Mesothelial cell of epicardium (in vitro differentiated cells): ENCODE results near the gene NELFA. TPM values are rescaled to one million over a fixed set of nuclear protein-coding genes. Genes with fewer than 3 reads are reported as not detected.

Experiments
- DNase-seq, 2 experiments: peaks; one replicate each; pipeline ENCODE4 v3.0.0; 2021; ENCODE audit warnings: low spot score in 2 of 2; ENCODE audit not compliant: unreplicated experiment in 2 of 2
- H3K27ac Mint-ChIP-seq: 2 replicates; pipeline ENCODE4 v1.8.0; 2021; ENCODE audit warnings: mixed read lengths
- H3K27me3 Mint-ChIP-seq: 2 replicates; pipeline ENCODE4 v1.8.0; 2021; ENCODE audit warnings: low read depth, mixed read lengths
- H3K36me3 Mint-ChIP-seq: 2 replicates; pipeline ENCODE4 v1.8.0; 2021; ENCODE audit warnings: mixed read lengths
- H3K4me1 Mint-ChIP-seq: 2 replicates; pipeline ENCODE4 v1.8.0; 2021; ENCODE audit warnings: mixed read lengths
- H3K4me3 Mint-ChIP-seq: 2 replicates; pipeline ENCODE4 v1.8.0; 2021; ENCODE audit warnings: mild to moderate bottlenecking, moderate library complexity, mixed read lengths
- H3K9me3 Mint-ChIP-seq: 2 replicates; pipeline ENCODE4 v1.8.0; 2021; ENCODE audit warnings: mixed read lengths
- total RNA-seq: library from RNA; stranded (reverse); gene quantifications from 3 replicates; pipeline ENCODE4 v1.2.1, GENCODE V29; 2021
- TF ChIP-seq, protein P1 (sequence below): fragments of 200-600 bp; sonication (generic); IDR thresholded peaks from one replicate; pipeline ENCODE4 v1.5.0; 2021; ENCODE audit warnings: antibody characterized with exemption; ENCODE audit not compliant: unreplicated experiment

NELFA gene
- total RNA-seq, 1 donor from 2014 or later: 55.8 TPM

DNA sequence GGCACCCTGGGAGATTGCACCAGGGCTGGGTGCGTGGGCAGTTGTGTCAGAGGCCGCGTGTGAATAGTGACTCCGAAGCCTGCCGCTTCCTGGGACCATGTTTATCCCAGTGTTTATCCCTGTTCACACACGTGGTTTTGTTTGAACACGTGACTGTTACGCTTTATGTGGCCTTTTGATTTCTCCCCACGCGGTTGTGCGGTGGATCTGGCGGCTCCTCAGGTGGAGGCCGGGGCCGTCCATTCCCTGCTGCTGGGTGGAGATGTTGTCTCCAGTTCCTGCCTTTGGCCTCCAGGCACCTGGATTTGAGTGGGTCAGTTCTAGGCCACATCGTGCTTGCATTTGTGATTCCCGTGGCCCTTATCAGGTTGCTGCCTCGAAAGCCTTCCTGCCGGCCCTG is 35.1 kb downstream of the NELFA start:
- no peak for DNase-seq
- no peaks in the 10 kb centered on the region for H3K9me3 Mint-ChIP-seq
- H3K4me3 Mint-ChIP-seq: no peak overlapping the region
- H3K27ac Mint-ChIP-seq: no peak overlapping the region
- H3K36me3 Mint-ChIP-seq: peaks cover 44% of the 10 kb centered on the region
- TF ChIP-seq, protein P1, sequence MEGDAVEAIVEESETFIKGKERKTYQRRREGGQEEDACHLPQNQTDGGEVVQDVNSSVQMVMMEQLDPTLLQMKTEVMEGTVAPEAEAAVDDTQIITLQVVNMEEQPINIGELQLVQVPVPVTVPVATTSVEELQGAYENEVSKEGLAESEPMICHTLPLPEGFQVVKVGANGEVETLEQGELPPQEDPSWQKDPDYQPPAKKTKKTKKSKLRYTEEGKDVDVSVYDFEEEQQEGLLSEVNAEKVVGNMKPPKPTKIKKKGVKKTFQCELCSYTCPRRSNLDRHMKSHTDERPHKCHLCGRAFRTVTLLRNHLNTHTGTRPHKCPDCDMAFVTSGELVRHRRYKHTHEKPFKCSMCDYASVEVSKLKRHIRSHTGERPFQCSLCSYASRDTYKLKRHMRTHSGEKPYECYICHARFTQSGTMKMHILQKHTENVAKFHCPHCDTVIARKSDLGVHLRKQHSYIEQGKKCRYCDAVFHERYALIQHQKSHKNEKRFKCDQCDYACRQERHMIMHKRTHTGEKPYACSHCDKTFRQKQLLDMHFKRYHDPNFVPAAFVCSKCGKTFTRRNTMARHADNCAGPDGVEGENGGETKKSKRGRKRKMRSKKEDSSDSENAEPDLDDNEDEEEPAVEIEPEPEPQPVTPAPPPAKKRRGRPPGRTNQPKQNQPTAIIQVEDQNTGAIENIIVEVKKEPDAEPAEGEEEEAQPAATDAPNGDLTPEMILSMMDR: no peak
- no peaks in the 10 kb centered on the region for H3K4me1 Mint-ChIP-seq
- no peaks in the 10 kb centered on the region for H3K27me3 Mint-ChIP-seq

DNA sequence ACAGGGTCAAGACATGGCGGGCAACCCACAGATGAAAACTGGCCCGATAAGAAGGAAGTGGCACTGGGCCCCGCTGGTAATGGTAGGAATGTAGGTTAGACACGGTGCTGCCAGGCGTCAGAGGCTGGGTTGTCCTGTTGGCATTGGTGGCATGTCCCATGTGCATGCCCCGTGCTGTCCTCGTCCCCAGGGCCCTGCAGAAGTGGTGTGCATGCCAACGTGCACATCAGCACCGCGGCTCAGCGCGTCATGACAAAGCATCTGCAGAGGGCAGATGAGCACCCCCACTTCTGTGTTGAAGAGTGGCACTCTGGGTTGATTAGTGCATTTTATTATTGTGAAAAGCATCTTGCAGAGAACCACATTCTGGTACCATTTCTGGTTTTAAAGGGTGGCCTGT is 35.6 kb downstream of the NELFA start:
- Mint-ChIP-seq H3K4me1 (no peaks in the 10 kb centered on the region), H3K27me3 (no peaks in the 10 kb centered on the region), H3K4me3 (no peak overlapping the region), H3K9me3 (no peaks in the 10 kb centered on the region), H3K27ac (no peak overlapping the region), H3K36me3 (peaks cover 43% of the 10 kb centered on the region)
- no peak for DNase-seq
- TF ChIP-seq, protein P1: no peak

DNA sequence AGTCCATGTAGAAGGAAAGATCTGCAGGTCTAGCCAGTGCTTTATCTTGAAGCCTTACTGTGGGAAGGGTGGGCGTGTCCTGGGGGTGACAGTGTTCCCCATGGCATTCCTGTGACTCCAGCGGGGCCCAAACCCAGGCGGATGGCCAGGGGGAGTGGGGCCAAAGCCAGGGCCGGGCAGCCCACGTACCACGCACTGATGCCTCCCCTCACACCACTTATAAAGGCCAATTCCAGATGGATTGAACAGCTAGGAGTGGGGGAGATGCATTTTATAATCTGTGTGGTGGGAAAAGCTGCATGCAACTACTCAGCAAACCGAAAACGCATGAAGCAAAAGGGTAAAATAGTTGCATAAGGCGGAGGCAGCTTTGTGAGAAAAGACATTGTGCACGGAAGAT is 36.4 kb downstream of the NELFA start:
- H3K4me1 Mint-ChIP-seq: no peaks in the 10 kb centered on the region
- no peaks in the 10 kb centered on the region for H3K27me3 Mint-ChIP-seq
- DNase-seq: no peak
- TF ChIP-seq, protein P1: no peak
- H3K36me3 Mint-ChIP-seq: peaks cover 40% of the 10 kb centered on the region
- H3K9me3 Mint-ChIP-seq: no peaks in the 10 kb centered on the region
- no peak overlapping the region for H3K4me3 Mint-ChIP-seq
- H3K27ac Mint-ChIP-seq: no peak overlapping the region

DNA sequence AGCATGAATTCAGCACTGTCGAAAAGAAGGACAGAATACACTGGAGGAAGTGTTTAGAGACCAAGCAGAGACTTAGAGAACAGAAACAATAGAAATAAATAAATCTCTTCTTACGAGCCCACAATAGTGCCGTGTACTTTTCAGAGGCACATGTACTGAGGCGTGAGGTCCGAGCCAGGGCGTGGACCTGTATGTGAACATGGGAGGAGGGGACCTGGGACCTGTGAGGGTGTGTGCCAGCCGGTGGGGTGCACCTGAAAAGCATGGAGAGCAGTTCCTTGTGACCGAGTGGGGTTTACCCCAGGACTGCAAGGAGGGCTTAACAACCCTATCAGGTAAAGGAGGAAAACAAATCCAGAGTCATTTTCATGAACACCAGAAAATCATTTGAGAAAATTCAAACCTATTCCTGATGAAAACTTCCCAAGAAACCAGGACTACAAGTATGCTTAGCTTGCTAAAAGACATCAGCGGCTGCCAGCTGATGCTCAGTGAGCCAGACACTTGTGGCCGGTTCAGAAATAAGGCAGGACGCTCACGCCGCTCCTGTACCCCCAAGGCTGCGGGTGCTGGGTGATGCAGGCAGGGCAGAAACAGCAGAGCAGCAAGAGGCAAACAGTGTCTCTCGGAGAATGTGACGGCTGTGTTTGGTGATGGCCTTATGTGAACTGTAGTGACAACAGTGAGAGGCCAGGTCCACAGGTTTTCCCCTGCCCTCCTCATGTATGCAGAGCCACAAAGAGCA is 37.1 kb downstream of the NELFA start:
- H3K4me3 Mint-ChIP-seq: no peak overlapping the region
- peaks cover 38% of the 10 kb centered on the region for H3K36me3 Mint-ChIP-seq
- TF ChIP-seq, protein P1: no peak
- H3K4me1 Mint-ChIP-seq: no peaks in the 10 kb centered on the region
- no peak overlapping the region for H3K27ac Mint-ChIP-seq
- H3K9me3 Mint-ChIP-seq: no peaks in the 10 kb centered on the region
- no peak for DNase-seq
- H3K27me3 Mint-ChIP-seq: no peaks in the 10 kb centered on the region

DNA sequence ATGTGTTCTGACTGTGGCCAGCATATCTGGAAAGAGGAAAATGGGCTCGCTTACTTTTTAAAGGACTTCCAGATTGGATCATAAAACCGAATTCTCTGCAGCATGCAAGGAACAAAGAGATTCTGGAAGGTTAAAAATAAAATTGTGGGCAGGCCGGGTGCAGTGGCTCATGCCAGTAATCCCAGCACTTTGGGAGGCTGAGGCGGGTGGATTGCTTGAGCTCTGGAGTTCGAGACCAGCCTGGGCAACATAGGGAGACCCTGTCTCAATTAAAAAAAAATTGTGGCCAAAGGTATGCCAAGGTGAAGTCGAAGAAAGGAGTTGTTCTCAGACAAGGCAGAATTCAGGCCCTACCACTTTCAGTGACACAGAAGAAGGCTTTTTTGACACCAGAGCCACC is 37.8 kb downstream of the NELFA start:
- TF ChIP-seq, protein P1: no peak
- Mint-ChIP-seq H3K4me1 (no peaks in the 10 kb centered on the region), H3K4me3 (no peak overlapping the region), H3K27me3 (no peaks in the 10 kb centered on the region), H3K9me3 (no peaks in the 10 kb centered on the region), H3K27ac (no peak overlapping the region), H3K36me3 (peaks cover 37% of the 10 kb centered on the region)
- no peak for DNase-seq
